HuH-7.5 (cell line): ENCODE results near the gene TOP2B.
A peak's percentile ranks its signal among the peaks of the same experiment; 100 is the strongest.

Experiments used
- DNase-seq: peaks from one replicate; pipeline ENCODE4 v3.0.0; 2011; ENCODE audit warnings: low spot score

Gene TOP2B

GRCh38 chr3:25677121-25677520 is 12.4 kb upstream of the TOP2B start:
- DNase-seq, result no peak

GRCh38 chr3:25674670-25675069 is 10.0 kb upstream of the TOP2B start:
- DNase-seq, result no peak

DNA sequence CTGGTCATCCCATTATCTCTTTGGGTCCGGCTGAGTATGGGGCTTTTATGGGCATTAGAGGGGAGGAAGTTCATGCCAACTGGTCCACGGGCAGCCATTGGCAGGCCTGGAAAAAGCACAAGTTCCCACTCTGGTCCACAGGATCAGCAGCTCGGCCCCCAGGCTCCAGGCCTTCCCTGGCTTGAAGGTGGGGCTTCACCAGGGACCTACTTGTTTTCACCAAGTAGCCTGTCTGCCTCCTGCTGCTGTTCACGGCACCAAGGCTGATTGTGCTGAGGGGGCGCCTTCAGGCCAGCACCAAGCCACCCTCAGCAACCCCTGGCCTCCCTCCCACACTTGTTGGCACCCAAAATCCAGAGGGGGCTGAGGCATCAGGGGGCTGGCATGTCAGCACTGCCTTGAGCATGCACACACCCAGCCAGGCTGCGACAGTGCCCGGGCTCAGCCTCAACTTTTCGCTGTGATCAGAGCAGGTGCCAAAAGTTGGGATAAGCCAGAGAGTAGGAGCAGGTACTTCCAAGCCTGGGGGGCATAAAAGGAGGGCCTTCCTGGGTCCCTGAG is 9.1 kb upstream of the TOP2B start:
- no peak for DNase-seq

DNA sequence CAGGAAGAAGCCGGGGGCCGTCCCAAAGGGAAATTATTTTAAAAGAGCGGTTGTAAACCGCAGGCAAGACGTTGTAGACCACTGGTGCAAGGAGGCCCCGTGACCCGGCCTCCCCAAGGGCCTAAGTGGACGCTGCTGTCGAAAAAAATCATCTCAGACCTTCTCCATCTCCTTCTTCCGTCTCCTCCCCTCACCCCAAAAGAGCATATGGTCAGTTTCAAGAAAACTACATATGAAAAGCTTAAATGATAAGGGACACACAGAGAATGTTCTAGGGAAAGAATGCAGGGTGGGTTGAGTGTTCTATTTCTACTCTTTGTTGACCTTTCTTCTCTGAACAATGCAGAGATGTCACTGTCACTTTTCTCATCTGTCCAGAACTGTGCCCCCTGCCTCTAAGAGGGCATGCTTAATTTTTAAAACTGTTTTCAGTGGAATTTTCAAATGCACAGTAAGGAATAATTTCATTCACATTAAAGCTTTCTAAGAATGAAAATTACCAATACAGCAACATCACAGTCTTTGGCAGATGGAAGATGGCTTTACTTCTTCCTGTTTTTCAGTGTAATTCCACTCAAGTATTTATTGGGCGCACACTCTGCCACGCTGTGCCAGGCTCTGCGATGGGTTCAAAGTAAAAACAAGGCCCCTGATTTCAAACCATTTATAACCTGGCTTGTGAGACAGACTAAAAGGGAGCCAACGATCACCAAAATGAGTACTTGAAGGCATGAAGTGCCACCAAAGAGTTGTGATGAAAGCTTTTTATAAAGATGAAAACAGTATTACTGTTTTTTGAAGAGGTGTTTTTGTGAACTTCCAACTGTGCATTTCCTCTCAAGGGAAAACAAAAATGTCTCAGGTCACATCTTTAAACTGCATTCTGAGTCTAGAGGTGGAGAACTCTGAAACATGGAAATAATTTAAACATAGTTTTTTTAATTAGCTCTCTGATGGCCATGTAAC is 891 bp upstream of the TOP2B start:
- DNase-seq, result no peak

GRCh38 chr3:25663869-25664811 is 567 bp downstream of the TOP2B start:
- DNase-seq, result peak; percentile 54

- DNase-seq, result peak; percentile 65
Observed at GRCh38 chr3:25663347-25663868, 1.3 kb downstream of the TOP2B start.

DNA sequence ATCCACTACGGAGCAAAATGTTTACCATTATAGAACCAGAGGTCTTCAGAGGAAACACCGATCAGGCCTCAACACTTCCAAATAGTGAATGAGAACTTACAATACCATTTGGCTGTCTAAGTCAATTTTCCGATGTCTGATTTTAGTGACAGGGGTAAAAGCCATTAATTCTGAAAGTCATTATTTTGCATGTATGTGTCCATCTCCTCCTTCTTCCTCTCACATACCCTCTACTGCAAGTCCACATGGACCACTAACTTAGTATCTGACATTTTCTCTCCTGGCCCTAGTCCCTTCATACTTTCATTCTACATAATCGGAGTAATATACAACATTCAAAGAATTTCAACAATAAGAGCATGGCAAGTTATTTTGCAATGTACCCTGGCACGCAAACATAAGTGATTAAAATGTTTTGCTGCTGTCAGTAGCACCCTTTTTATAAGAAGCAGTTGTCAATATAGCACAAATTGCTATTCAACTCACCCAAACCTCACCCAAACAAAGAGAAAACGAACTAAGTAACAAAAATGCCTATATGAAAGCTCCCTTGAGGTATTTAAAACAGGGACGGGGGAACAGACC is 1.9 kb downstream of the TOP2B start:
- DNase-seq, result no peak

DNA sequence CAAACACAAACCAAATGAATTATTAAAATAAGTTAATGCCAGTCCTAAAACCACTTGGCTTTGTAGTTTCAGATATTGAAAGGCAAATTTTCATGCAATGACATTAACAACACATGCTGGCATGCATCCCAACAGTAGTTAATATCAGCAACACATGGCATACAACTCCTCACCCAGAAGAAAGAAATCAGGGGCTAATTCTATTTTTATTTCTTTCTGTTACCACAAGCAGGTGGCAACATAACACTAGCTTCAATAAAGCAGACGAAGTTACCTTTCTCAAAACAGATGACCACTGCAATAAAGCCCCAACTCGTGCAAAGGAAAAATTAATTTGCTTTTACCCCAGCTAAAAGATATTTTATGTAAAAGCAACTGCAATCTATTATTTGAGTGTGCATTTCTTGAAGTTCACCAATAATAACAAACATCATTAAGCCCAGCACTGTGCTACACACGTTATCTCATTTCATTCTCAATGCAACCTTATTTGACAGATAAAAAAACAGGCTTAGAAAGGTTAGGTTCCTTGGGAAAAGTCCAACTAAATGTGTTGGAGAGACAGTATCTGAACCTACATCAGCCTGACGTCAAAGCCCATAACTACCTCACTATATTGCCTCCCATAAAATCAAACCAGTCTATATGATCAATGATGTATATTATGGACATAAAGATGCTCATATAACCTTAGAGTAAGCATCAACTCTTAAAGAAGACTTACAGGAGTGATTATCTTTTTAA is 2.8 kb downstream of the TOP2B start:
- no peak for DNase-seq

- no peak for DNase-seq
Observed at GRCh38 chr3:25658836-25659235, 5.9 kb downstream of the TOP2B start.

DNA sequence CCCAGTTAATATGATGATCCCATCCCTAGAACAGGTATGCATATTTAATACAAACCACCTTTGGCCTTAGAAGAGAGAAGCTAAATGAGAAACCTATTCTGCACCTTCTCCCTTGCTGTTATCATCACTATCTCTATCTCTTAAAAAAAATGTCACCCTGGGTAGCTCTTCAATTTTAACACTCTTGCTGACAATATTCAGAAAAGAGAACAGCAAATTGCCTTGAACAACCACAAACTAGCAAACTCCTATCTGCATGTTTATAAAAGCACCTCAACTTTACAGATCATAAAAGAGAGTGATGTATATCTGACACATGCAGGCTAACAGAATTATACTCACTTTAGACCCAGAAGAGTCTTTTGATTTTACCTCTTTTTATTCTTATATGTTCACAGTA is 7.4 kb downstream of the TOP2B start:
- no peak for DNase-seq

DNA sequence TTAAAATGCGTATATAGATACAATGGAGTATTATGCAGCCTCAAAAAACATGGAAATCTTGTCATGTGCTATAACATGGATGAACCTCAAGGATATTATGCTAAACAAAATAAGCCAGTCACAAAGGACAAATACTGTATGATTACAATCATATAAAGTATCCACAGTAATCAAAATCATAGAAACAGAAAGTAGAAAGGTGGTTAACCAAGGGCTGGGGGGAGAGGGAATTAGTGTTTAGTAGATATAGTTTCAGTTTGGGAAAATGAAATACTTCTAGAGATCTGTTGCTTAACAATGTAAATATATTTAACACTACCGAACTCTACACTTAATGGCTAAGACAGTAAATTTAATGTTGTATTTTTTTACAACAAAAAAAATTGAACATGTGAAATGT is 9.0 kb downstream of the TOP2B start:
- no peak for DNase-seq

DNA sequence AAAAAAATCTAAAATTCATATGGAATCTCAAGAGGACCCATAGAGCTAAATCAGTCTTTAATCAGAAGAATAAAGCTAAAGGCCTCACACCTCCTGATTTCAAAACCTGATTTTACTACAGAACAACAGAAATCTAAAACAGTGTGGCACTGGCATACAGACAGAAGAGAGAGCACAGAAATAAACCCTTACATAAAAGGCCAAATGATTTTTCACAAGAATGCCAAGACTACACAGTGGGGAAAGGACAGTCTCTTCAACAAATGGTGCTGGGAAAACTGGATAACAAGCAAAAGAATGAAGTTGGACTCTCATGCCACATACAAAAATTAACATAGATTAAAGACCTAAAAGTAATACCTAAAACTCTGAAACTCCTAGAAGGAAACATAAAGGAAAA is 10.1 kb downstream of the TOP2B start:
- DNase-seq, result no peak

- DNase-seq, result no peak
Observed at GRCh38 chr3:25653322-25653721, 11.4 kb downstream of the TOP2B start.

DNA sequence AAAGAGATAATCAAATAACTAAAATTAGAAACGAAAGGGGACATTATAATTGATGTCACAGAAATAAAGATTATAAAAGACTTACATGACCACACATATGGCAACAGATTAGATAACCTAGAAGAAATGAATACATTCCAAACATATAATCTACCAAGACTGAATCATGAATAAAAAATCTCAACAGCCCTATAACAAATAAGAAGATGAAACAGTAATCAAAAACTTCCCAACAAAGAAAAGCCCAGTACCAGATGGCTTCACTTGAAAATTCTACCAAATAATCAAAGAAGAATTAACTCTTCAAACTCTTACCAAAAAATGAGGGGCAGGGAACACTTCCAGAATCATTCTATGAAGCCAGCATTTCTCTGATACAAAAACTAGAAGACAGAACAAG is 11.8 kb downstream of the TOP2B start:
- DNase-seq, result no peak

DNA sequence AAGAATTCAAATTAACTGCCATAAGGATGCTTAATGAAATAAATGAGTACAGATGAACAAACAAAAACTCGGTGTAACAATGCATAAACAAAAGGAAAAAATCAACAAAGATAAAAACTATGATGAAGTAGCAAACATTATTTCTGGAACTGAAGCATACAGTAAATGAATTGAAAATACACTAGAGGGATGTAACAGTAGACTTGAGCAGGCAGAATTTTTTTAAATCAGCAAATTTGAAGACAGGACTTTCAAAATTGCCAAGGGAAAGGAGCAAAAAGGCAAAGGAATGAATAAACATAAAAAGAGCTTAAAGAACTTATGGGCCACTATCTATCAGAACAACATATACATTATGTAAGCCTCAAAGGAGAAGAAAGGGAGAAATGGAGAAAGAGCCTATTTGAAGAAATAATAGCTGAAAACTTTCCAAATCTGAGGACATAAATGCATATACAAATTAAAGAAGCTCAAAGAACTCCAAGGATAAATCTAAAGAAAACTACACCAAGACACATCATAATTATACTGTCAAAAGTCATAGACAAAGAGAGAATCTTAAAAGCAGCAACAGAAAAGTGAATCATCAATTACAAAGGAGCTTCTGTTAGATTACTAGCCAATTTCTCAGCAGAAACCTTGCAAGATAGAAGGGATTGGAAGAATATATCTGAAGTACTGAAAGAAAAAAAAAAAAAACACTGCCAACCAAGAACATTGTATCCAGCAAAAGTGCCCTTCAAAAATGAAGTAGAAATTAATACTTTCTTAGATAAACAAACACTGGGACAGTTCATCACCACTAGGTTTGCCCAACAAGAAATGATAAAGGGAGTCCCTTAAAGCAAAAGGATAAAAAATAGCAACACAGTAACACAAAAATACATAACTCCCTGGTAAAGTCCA is 15.5 kb downstream of the TOP2B start:
- DNase-seq, result no peak

- peak; percentile 32 for DNase-seq
Observed at GRCh38 chr3:25648107-25648535, 16.6 kb downstream of the TOP2B start.

GRCh38 chr3:25635038-25635437 is 29.7 kb downstream of the TOP2B start:
- DNase-seq, result no peak

GRCh38 chr3:25633919-25634318 is 30.8 kb downstream of the TOP2B start:
- DNase-seq, result no peak

GRCh38 chr3:25631989-25632388 is 32.7 kb downstream of the TOP2B start:
- no peak for DNase-seq

- no peak for DNase-seq
Observed at GRCh38 chr3:25621087-25621486, 43.6 kb downstream of the TOP2B start.
